Glutamatergic neuron (in vitro differentiated cells): ENCODE measurements around the gene KCNC1. TPM values are rescaled to one million over a fixed set of nuclear protein-coding genes. Genes with fewer than 3 reads are reported as not detected.

ENCODE experiments used
- DNase-seq: peaks from one replicate; pipeline ENCODE4 v3.0.0; 2022
- H3K27ac Mint-ChIP-seq: one replicate; pipeline ENCODE4 v1.8.0; 2020; ENCODE audit warnings: mild to moderate bottlenecking, mixed read lengths, inconsistent platforms; ENCODE audit not compliant: unreplicated experiment
- H3K27me3 Mint-ChIP-seq: one replicate; pipeline ENCODE4 v1.8.0; 2020; ENCODE audit warnings: mild to moderate bottlenecking, moderate library complexity, mixed read lengths, inconsistent platforms; ENCODE audit not compliant: unreplicated experiment
- H3K36me3 Mint-ChIP-seq: one replicate; pipeline ENCODE4 v1.8.0; 2020; ENCODE audit warnings: mild to moderate bottlenecking, mixed read lengths, inconsistent platforms; ENCODE audit not compliant: unreplicated experiment
- H3K4me1 Mint-ChIP-seq: one replicate; pipeline ENCODE4 v1.8.0; 2020; ENCODE audit warnings: mild to moderate bottlenecking, low read depth, mixed read lengths, inconsistent platforms; ENCODE audit not compliant: unreplicated experiment
- H3K4me3 Mint-ChIP-seq: one replicate; pipeline ENCODE4 v1.8.0; 2020; ENCODE audit warnings: mild to moderate bottlenecking, mixed read lengths, inconsistent platforms; ENCODE audit not compliant: unreplicated experiment
- H3K9me3 Mint-ChIP-seq: one replicate; pipeline ENCODE4 v1.8.0; 2020; ENCODE audit warnings: mild to moderate bottlenecking, moderate library complexity, mixed read lengths, inconsistent platforms; ENCODE audit not compliant: unreplicated experiment
- CTCF ChIP-seq: fragments of 200-600 bp; sonication (generic); IDR thresholded peaks from one replicate; pipeline ENCODE4 v1.5.0; 2021; ENCODE audit not compliant: partially characterized antibody, unreplicated experiment
- total RNA-seq: library from RNA; stranded (reverse); fragmentation: NEBNext Ultra II Directional; extraction: Animal tissue kit (Norgen Biotek cat#: 25700); gene quantifications from one replicate; pipeline ENCODE4 v1.2.1, GENCODE V29; 2021; ENCODE audit not compliant: unreplicated experiment

The KCNC1 gene
- total RNA-seq, 1 donor from 2014 or later: 12.6 TPM

GRCh38 chr11:17748761-17749721 is 14.5 kb downstream of the KCNC1 start:
- H3K4me1 Mint-ChIP-seq: peaks cover 2% of the 10 kb centered on the region
- TF ChIP-seq CTCF: no peak
- H3K27ac Mint-ChIP-seq: no peak overlapping the region
- H3K27me3 Mint-ChIP-seq: peaks cover 3% of the 10 kb centered on the region
- DNase-seq: peak; percentile 18
- H3K4me3 Mint-ChIP-seq: no peak overlapping the region
- H3K36me3 Mint-ChIP-seq: peaks cover 7% of the 10 kb centered on the region
- no peaks in the 10 kb centered on the region for H3K9me3 Mint-ChIP-seq

- Mint-ChIP-seq H3K27ac (no peak overlapping the region), H3K4me3 (no peak overlapping the region), H3K36me3 (peaks cover 13% of the 10 kb centered on the region), H3K4me1 (peaks cover 2% of the 10 kb centered on the region), H3K27me3 (peaks cover 2% of the 10 kb centered on the region), H3K9me3 (no peaks in the 10 kb centered on the region)
- DNase-seq: peak; percentile 4
- TF ChIP-seq CTCF: no peak
These were observed 15.6 kb downstream of the KCNC1 start for GRCh38 chr11:17750013-17750800.

GRCh38 chr11:17750801-17751165 is 16.2 kb downstream of the KCNC1 start:
- no peak for DNase-seq

GRCh38 chr11:17751558-17751957 is 17.0 kb downstream of the KCNC1 start:
- TF ChIP-seq CTCF: no peak
- Mint-ChIP-seq H3K4me3 (no peak overlapping the region), H3K36me3 (peaks cover 17% of the 10 kb centered on the region), H3K27me3 (peaks cover 5% of the 10 kb centered on the region), H3K9me3 (peaks cover 2% of the 10 kb centered on the region), H3K4me1 (peaks cover 2% of the 10 kb centered on the region), H3K27ac (no peak overlapping the region)
- peak; percentile 2 for DNase-seq

More at GRCh38 chr11:17750801-17751165, 16.2 kb downstream of the KCNC1 start:
- no peak overlapping the region for H3K4me3 Mint-ChIP-seq
- peaks cover 2% of the 10 kb centered on the region for H3K4me1 Mint-ChIP-seq
- H3K36me3 Mint-ChIP-seq: peaks cover 17% of the 10 kb centered on the region
- H3K27me3 Mint-ChIP-seq: peaks cover 5% of the 10 kb centered on the region
- H3K27ac Mint-ChIP-seq: no peak overlapping the region
- no peak for TF ChIP-seq CTCF
- H3K9me3 Mint-ChIP-seq: peaks cover 2% of the 10 kb centered on the region
